ENCODE measurements around the gene MPZL3. TPM values are rescaled to one million over a fixed set of nuclear protein-coding genes. Genes with fewer than 3 reads are reported as not detected.

MPZL3 gene
- total RNA-seq, 1 experiment from 2014 or later = not detected

- Histone ChIP-seq H3K4me1 (replicated peaks) (no peaks in the 10 kb centered on the region), H3K4me3 (no peak overlapping the region), H3K36me3 (no peaks in the 10 kb centered on the region), H3K27ac (no peak overlapping the region), H3K27me3 (replicated peaks) (no peaks in the 10 kb centered on the region), H3K9me3 (replicated peaks) (no peaks in the 10 kb centered on the region)
- no peak for DNase-seq (ENCODE audit: low read depth in 1 of 2, low spot score in 2 of 2)
These were observed 19.5 kb downstream of the MPZL3 start for GRCh38 chr11:118232659-118233058.

- Histone ChIP-seq H3K27ac (no peak overlapping the region), H3K36me3 (no peaks in the 10 kb centered on the region), H3K4me1 (replicated peaks) (no peaks in the 10 kb centered on the region), H3K9me3 (replicated peaks) (no peaks in the 10 kb centered on the region), H3K4me3 (no peak overlapping the region), H3K27me3 (replicated peaks) (no peaks in the 10 kb centered on the region)
- no peak for DNase-seq (ENCODE audit: low read depth in 1 of 2, low spot score in 2 of 2)
These were observed 20.7 kb downstream of the MPZL3 start for GRCh38 chr11:118231461-118231860.

- no peak for DNase-seq (ENCODE audit: low read depth in 1 of 2, low spot score in 2 of 2)
- no peaks in the 10 kb centered on the region for H3K4me1 ChIP-seq (replicated peaks)
- H3K9me3 ChIP-seq (replicated peaks) = no peaks in the 10 kb centered on the region
- no peak overlapping the region for H3K4me3 ChIP-seq
- no peaks in the 10 kb centered on the region for H3K27me3 ChIP-seq (replicated peaks)
- H3K36me3 ChIP-seq = no peaks in the 10 kb centered on the region
- H3K27ac ChIP-seq = no peak overlapping the region
These were observed 22.1 kb downstream of the MPZL3 start for GRCh38 chr11:118230088-118230487.

GRCh38 chr11:118229274-118229847 lies 22.8 kb downstream of the MPZL3 start:
- Histone ChIP-seq H3K4me1 (replicated peaks) (no peaks in the 10 kb centered on the region), H3K27me3 (replicated peaks) (no peaks in the 10 kb centered on the region), H3K27ac (no peak overlapping the region), H3K36me3 (no peaks in the 10 kb centered on the region), H3K4me3 (no peak overlapping the region), H3K9me3 (replicated peaks) (no peaks in the 10 kb centered on the region)
- DNase-seq (ENCODE audit: low read depth in 1 of 2, low spot score in 2 of 2) = no peak

GRCh38 chr11:118227865-118228785 lies 24.0 kb downstream of the MPZL3 start:
- Histone ChIP-seq H3K9me3 (replicated peaks) (no peaks in the 10 kb centered on the region), H3K4me3 (no peak overlapping the region), H3K36me3 (no peaks in the 10 kb centered on the region), H3K27me3 (replicated peaks) (no peaks in the 10 kb centered on the region), H3K4me1 (replicated peaks) (no peaks in the 10 kb centered on the region), H3K27ac (no peak overlapping the region)
- no peak for DNase-seq (ENCODE audit: low read depth in 1 of 2, low spot score in 2 of 2)

- Histone ChIP-seq H3K36me3 (no peaks in the 10 kb centered on the region), H3K27me3 (replicated peaks) (no peaks in the 10 kb centered on the region), H3K27ac (no peak overlapping the region), H3K4me1 (replicated peaks) (no peaks in the 10 kb centered on the region), H3K9me3 (replicated peaks) (no peaks in the 10 kb centered on the region), H3K4me3 (no peak overlapping the region)
- no peak for DNase-seq (ENCODE audit: low read depth in 1 of 2, low spot score in 2 of 2)
These were observed 25.4 kb downstream of the MPZL3 start for GRCh38 chr11:118226781-118227180.

- H3K4me1 ChIP-seq (replicated peaks) = no peaks in the 10 kb centered on the region
- no peak for DNase-seq (ENCODE audit: low read depth in 1 of 2, low spot score in 2 of 2)
- no peak overlapping the region for H3K27ac ChIP-seq
- H3K9me3 ChIP-seq (replicated peaks) = no peaks in the 10 kb centered on the region
- H3K27me3 ChIP-seq (replicated peaks) = no peaks in the 10 kb centered on the region
- H3K4me3 ChIP-seq = no peak overlapping the region
- no peaks in the 10 kb centered on the region for H3K36me3 ChIP-seq
These were observed 25.9 kb downstream of the MPZL3 start for GRCh38 chr11:118226296-118226695.

GRCh38 chr11:118224511-118225188 lies 27.5 kb downstream of the MPZL3 start, which contains the start of gene JAML:
TSS of gene JAML (minus strand) at chr11:118225011. CDS start at chr11:118214866, 10,145 bp downstream.
- Histone ChIP-seq H3K9me3 (replicated peaks) (no peaks in the 10 kb centered on the region), H3K36me3 (no peaks in the 10 kb centered on the region), H3K4me3 (no peak within 1 kb of the TSS), H3K27ac (no peak within 1 kb of the TSS), H3K4me1 (replicated peaks) (no peaks in the 10 kb centered on the region), H3K27me3 (replicated peaks) (no peaks in the 10 kb centered on the region)
- no peak for DNase-seq (ENCODE audit: low read depth in 1 of 2, low spot score in 2 of 2)

GRCh38 chr11:118223992-118224391 lies 28.2 kb downstream of the MPZL3 start:
- Histone ChIP-seq H3K36me3 (no peaks in the 10 kb centered on the region), H3K4me3 (no peak overlapping the region), H3K27me3 (replicated peaks) (no peaks in the 10 kb centered on the region), H3K27ac (no peak overlapping the region), H3K9me3 (replicated peaks) (no peaks in the 10 kb centered on the region), H3K4me1 (replicated peaks) (no peaks in the 10 kb centered on the region)
- DNase-seq (ENCODE audit: low read depth in 1 of 2, low spot score in 2 of 2) = no peak

- Histone ChIP-seq H3K36me3 (no peaks in the 10 kb centered on the region), H3K4me1 (replicated peaks) (no peaks in the 10 kb centered on the region), H3K27me3 (replicated peaks) (no peaks in the 10 kb centered on the region), H3K4me3 (no peak overlapping the region), H3K9me3 (replicated peaks) (no peaks in the 10 kb centered on the region), H3K27ac (no peak overlapping the region)
- DNase-seq (ENCODE audit: low read depth in 1 of 2, low spot score in 2 of 2) = no peak
These were observed 28.6 kb downstream of the MPZL3 start for GRCh38 chr11:118223570-118223969.

- H3K27ac ChIP-seq = no peak overlapping the region
- H3K36me3 ChIP-seq = no peaks in the 10 kb centered on the region
- no peaks in the 10 kb centered on the region for H3K9me3 ChIP-seq (replicated peaks)
- no peaks in the 10 kb centered on the region for H3K27me3 ChIP-seq (replicated peaks)
- no peak for DNase-seq (ENCODE audit: low read depth in 1 of 2, low spot score in 2 of 2)
- H3K4me1 ChIP-seq (replicated peaks) = no peaks in the 10 kb centered on the region
- no peak overlapping the region for H3K4me3 ChIP-seq
These were observed 29.7 kb downstream of the MPZL3 start for GRCh38 chr11:118222437-118222836.

GRCh38 chr11:118221419-118221818 lies 30.7 kb downstream of the MPZL3 start:
- Histone ChIP-seq H3K4me3 (no peak overlapping the region), H3K27me3 (replicated peaks) (no peaks in the 10 kb centered on the region), H3K27ac (no peak overlapping the region), H3K36me3 (no peaks in the 10 kb centered on the region), H3K4me1 (replicated peaks) (no peaks in the 10 kb centered on the region), H3K9me3 (replicated peaks) (no peaks in the 10 kb centered on the region)
- DNase-seq (ENCODE audit: low read depth in 1 of 2, low spot score in 2 of 2) = no peak

- Histone ChIP-seq H3K27ac (no peak overlapping the region), H3K36me3 (no peaks in the 10 kb centered on the region), H3K4me1 (replicated peaks) (no peaks in the 10 kb centered on the region), H3K27me3 (replicated peaks) (no peaks in the 10 kb centered on the region), H3K4me3 (no peak overlapping the region), H3K9me3 (replicated peaks) (no peaks in the 10 kb centered on the region)
- DNase-seq (ENCODE audit: low read depth in 1 of 2, low spot score in 2 of 2) = no peak
These were observed 32.4 kb downstream of the MPZL3 start for GRCh38 chr11:118219732-118220131.

GRCh38 chr11:118219244-118219643 lies 32.9 kb downstream of the MPZL3 start:
- H3K9me3 ChIP-seq (replicated peaks) = no peaks in the 10 kb centered on the region
- no peak overlapping the region for H3K4me3 ChIP-seq
- H3K36me3 ChIP-seq = no peaks in the 10 kb centered on the region
- no peak for DNase-seq (ENCODE audit: low read depth in 1 of 2, low spot score in 2 of 2)
- no peak overlapping the region for H3K27ac ChIP-seq
- no peaks in the 10 kb centered on the region for H3K4me1 ChIP-seq (replicated peaks)
- H3K27me3 ChIP-seq (replicated peaks) = no peaks in the 10 kb centered on the region

All from SJSA1 (cell line).